Right lobe of liver (tissue), 6 donors: ENCODE measurements around the gene SPAG16. TPM values are rescaled to one million over a fixed set of nuclear protein-coding genes. Genes with fewer than 3 reads are reported as not detected.

Source experiments
- ATAC-seq, 4 donors: fragments of 200-7000 bp; cut with Tn5 transposase; one replicate each; pipeline ENCODE4 v1.9.1; 2020; ENCODE audit warnings: mild to moderate bottlenecking in 4 of 4, moderate library complexity in 4 of 4
- DNase-seq, 3 donors: peaks; one replicate each; pipeline ENCODE4 v3.0.0-alpha.2; 2020
- H3K27ac ChIP-seq, 3 donors: fragments of 200-600 bp; one replicate each; pipeline ENCODE4 v1.8.0; 2022
- H3K27me3 ChIP-seq, 2 donors: fragments of 200-600 bp; one replicate each; pipeline ENCODE4 v1.8.0; 2022
- H3K36me3 ChIP-seq, 4 donors: fragments of 200-600 bp; sonication (generic) in 1 of 4; one replicate each; pipeline versions ENCODE4 v1.5.1 to v1.8.0; 2017 to 2022; ENCODE audit warnings: control low read depth in 1 of 4
- H3K4me1 ChIP-seq, 4 donors: fragments of 200-600 bp; sonication (generic) in 1 of 4; one replicate each; pipeline versions ENCODE4 v1.5.1 to v1.8.0; 2017 to 2022; ENCODE audit warnings: control low read depth in 1 of 4
- H3K4me3 ChIP-seq, 3 donors: fragments of 200-600 bp; one replicate each; pipeline ENCODE4 v1.8.0; 2022
- H3K9me3 ChIP-seq, 4 donors: fragments of 200-600 bp; sonication (generic) in 1 of 4; one replicate each; pipeline versions ENCODE4 v1.5.1 to v1.8.0; 2017 to 2022; ENCODE audit warnings: control low read depth in 1 of 4
- CTCF ChIP-seq, 4 donors: fragments of 200-600 bp in 3 of 4; fragments of 450-650 bp in 1 of 4; IDR thresholded peaks; one replicate each; pipeline versions ENCODE4 v1.5.1 to v1.8.0; 2016 to 2022; ENCODE audit warnings: antibody characterized with exemption in 4 of 4, mild to moderate bottlenecking in 2 of 4
- POLR2A ChIP-seq: fragments of 450-650 bp; IDR thresholded peaks from one replicate; pipeline ENCODE4 v1.6.1; 2017; ENCODE audit warnings: antibody characterized with exemption, mild to moderate bottlenecking
- WGBS: methylation state at CpG from one replicate; pipeline ENCODE4 v1.1.6; 2018; ENCODE audit warnings: low coverage, low lambda C conversion rate; ENCODE audit not compliant: insufficient coverage; ENCODE audit errors: missing lambda C conversion rate; 5-methylcytosine and 5-hydroxymethylcytosine counted together
- intact Hi-C, 2 donors: fragments of 100-400 bp; cut with DNase I; formaldehyde crosslinking; loops; one replicate each; pipeline versions ENCODE4 v1.11.2 to v1.14.1; 2022
- total RNA-seq, 6 experiments: library from RNA; depleted of rRNA in 2 of 6; stranded (reverse); fragments of >200 nt in 2 of 6; fragmentation: NEBNext Ultra II Directional in 3 of 6; extraction: Animal tissue kit (Norgen Biotek cat#: 25700) in 3 of 6; gene quantifications; one replicate each; pipeline versions ENCODE4 v1.1.0 to v1.2.4, GENCODE V29; 2016 to 2023
- donor health status: DM: no; HTN: yes; CAD: no.
- donor health status: DM: no; HTN: no; CAD: no.
- donor health status: DM: no; HTN: no; CAD: no.
- donor health status: DM: no; HTN: yes; CAD: no.
- donor health status: DM: no; HTN: yes; CAD: no.

SPAG16 gene
- total RNA-seq, 6 experiments from 2014 or later, result 7.2 to 15.3 (median 9.0) TPM

- H3K27ac ChIP-seq, result no peak overlapping the region
- DNase-seq, result no peak
- H3K27me3 ChIP-seq, result no peaks in the 10 kb centered on the region
- no peak overlapping the region for H3K4me3 ChIP-seq
- intact Hi-C loops, result no loop called here
- no peak for TF ChIP-seq CTCF (IDR thresholded peaks at IDR 0.05)
- ATAC-seq, result peak in 3 of 4 donors; percentile 48 to 55 (median 54)
- no peaks in the 10 kb centered on the region for H3K36me3 ChIP-seq
- H3K9me3 ChIP-seq, result peaks cover 0 to 7% (median 0%) of the 10 kb centered on the region in 4 donors
- H3K4me1 ChIP-seq, result no peaks in the 10 kb centered on the region
Measured at GRCh38 chr2:213664817-213665216, 380.6 kb downstream of the SPAG16 start.

GRCh38 chr2:213669657-213670056 lies 385.4 kb downstream of the SPAG16 start:
- no peaks in the 10 kb centered on the region for H3K36me3 ChIP-seq
- no peak overlapping the region for H3K4me3 ChIP-seq
- no peak overlapping the region for H3K27ac ChIP-seq
- TF ChIP-seq CTCF (IDR thresholded peaks at IDR 0.05) (no peak), POLR2A (no peak)
- 69% methylated on average over 4 of the region's 4 CpGs for WGBS
- H3K4me1 ChIP-seq, result no peaks in the 10 kb centered on the region
- ATAC-seq, result no peak
- H3K9me3 ChIP-seq, result peaks cover 0 to 8% (median 0%) of the 10 kb centered on the region in 4 donors
- no peak for DNase-seq
- H3K27me3 ChIP-seq, result no peaks in the 10 kb centered on the region
- intact Hi-C loops, result no loop called here

GRCh38 chr2:213678437-213679218 lies 394.4 kb downstream of the SPAG16 start:
- no peak for TF ChIP-seq CTCF (IDR thresholded peaks at IDR 0.05)
- no peaks in the 10 kb centered on the region for H3K36me3 ChIP-seq
- no peak overlapping the region for H3K27ac ChIP-seq
- no peaks in the 10 kb centered on the region for H3K4me1 ChIP-seq
- no peaks in the 10 kb centered on the region for H3K27me3 ChIP-seq
- 48% methylated on average over 6 of the region's 6 CpGs for WGBS
- H3K9me3 ChIP-seq, result no peaks in the 10 kb centered on the region
- H3K4me3 ChIP-seq, result no peak overlapping the region
- ATAC-seq, result no peak
- intact Hi-C loops, result no loop called here
- no peak for DNase-seq

- TF ChIP-seq POLR2A, result no peak
- H3K4me3 ChIP-seq, result no peak overlapping the region
- ATAC-seq (no peak), DNase-seq (no peak)
- no peaks in the 10 kb centered on the region for H3K4me1 ChIP-seq
- H3K27me3 ChIP-seq, result no peaks in the 10 kb centered on the region
- no peaks in the 10 kb centered on the region for H3K9me3 ChIP-seq
- H3K36me3 ChIP-seq, result no peaks in the 10 kb centered on the region
- 17% methylated on average over 1 of the region's 1 CpG for WGBS
- intact Hi-C loops, result no loop called here
- no peak overlapping the region for H3K27ac ChIP-seq
Measured at GRCh38 chr2:213679894-213680293, 395.6 kb downstream of the SPAG16 start.

- Histone ChIP-seq H3K27ac (no peak overlapping the region), H3K4me3 (no peak overlapping the region), H3K4me1 (no peaks in the 10 kb centered on the region), H3K36me3 (no peaks in the 10 kb centered on the region), H3K27me3 (no peaks in the 10 kb centered on the region), H3K9me3 (no peaks in the 10 kb centered on the region)
- intact Hi-C loops, result no loop called here
- TF ChIP-seq CTCF (IDR thresholded peaks at IDR 0.05) (no peak), POLR2A (no peak)
- WGBS, result 40% methylated on average over 1 of the region's 2 CpGs
- DNase-seq, result no peak
- no peak for ATAC-seq
Measured at GRCh38 chr2:213682276-213682675, 398.0 kb downstream of the SPAG16 start.
